Lung (tissue), 12 donors: Measurements from ENCODE around the gene POU2F1. TPM values are rescaled to one million over a fixed set of nuclear protein-coding genes. Genes with fewer than 3 reads are reported as not detected.

ENCODE experiments used
- ATAC-seq: fragments of 200-7000 bp; cut with Tn5 transposase; one replicate; pipeline ENCODE4 v1.9.1; 2020; ENCODE audit warnings: moderate number of reproducible peaks; ENCODE audit not compliant: insufficient read depth, low FRiP score
- DNase-seq, 3 donors: peaks; one replicate each; pipeline ENCODE4 v3.0.0-alpha.2; 2013 to 2017
- H3K27ac ChIP-seq, 2 donors: one replicate each; pipeline ENCODE4 v1.5.1; 2013; ENCODE audit warnings: mild to moderate bottlenecking in 2 of 2, moderate library complexity in 2 of 2, control low read depth in 1 of 2, inconsistent platforms in 1 of 2, low read depth in 1 of 2, low read length in 1 of 2
- H3K27me3 ChIP-seq, 3 donors: one replicate each; pipeline ENCODE4 v1.5.1; 2013; ENCODE audit warnings: low read length in 2 of 3; ENCODE audit not compliant: control insufficient read depth in 3 of 3, insufficient read depth in 3 of 3
- H3K36me3 ChIP-seq, 4 donors: one replicate each; pipeline ENCODE4 v1.5.1; 2013; ENCODE audit warnings: low read length in 4 of 4, mild to moderate bottlenecking in 1 of 4, moderate library complexity in 1 of 4; ENCODE audit not compliant: control insufficient read depth in 4 of 4, insufficient read depth in 4 of 4
- H3K4me1 ChIP-seq, 5 donors: one replicate each; pipeline ENCODE4 v1.5.1; 2013; ENCODE audit warnings: low read length in 5 of 5, mild to moderate bottlenecking in 2 of 5, moderate library complexity in 1 of 5; ENCODE audit not compliant: control insufficient read depth in 5 of 5, insufficient read depth in 5 of 5
- H3K4me3 ChIP-seq: one replicate; pipeline ENCODE4 v1.5.1; 2013; ENCODE audit warnings: mild to moderate bottlenecking, control low read depth, moderate library complexity
- H3K9ac ChIP-seq, 2 donors: one replicate each; pipeline ENCODE4 v1.5.1; 2013; ENCODE audit warnings: low read length in 2 of 2, control low read depth in 1 of 2; ENCODE audit not compliant: insufficient read depth in 1 of 2
- H3K9me3 ChIP-seq, 4 donors: one replicate each; pipeline ENCODE4 v1.5.1; 2013; ENCODE audit warnings: low read length in 3 of 4, mild to moderate bottlenecking in 1 of 4, moderate library complexity in 1 of 4; ENCODE audit not compliant: control insufficient read depth in 4 of 4, insufficient read depth in 3 of 4
- CTCF ChIP-seq: IDR thresholded peaks from 2 replicates; pipeline ENCODE4 v1.5.1; 2012; ENCODE audit warnings: mild to moderate bottlenecking; ENCODE audit errors: control extremely low read depth, extremely low read depth
- WGBS, 2 donors: extraction: QIAGEN DNeasy Blood & Tissue Kit; methylation state at CpG; one replicate each; pipeline ENCODE4 v1.1.7; 2013; 5-methylcytosine and 5-hydroxymethylcytosine counted together
- polyA plus RNA-seq, 2 donors: library from polyadenylated mRNA; stranded (reverse); fragments of 200-250 nt; gene quantifications; one replicate each; pipeline ENCODE4 v1.2.1, GENCODE V29; 2013
- total RNA-seq, 2 donors: library from RNA; depleted of rRNA in 1 of 2; stranded (reverse); fragments of >200 nt in 1 of 2; gene quantifications; one replicate each; pipeline ENCODE4 v1.2.1, GENCODE V29; 2014 to 2021
- donor health status: control.
- donor health status: control.
- donor health status: Bipolar disorder and iron deficiency.
- donor health status: healthy.
- donor health status: DM: yes; HTN: yes; CAD: no.

The POU2F1 gene
- total and polyA plus RNA-seq, 4 donors: 2.0 to 34.4 (median 8.7) TPM

GRCh38 chr1:167476061-167476460 is 255.4 kb downstream of the POU2F1 start:
- Histone ChIP-seq H3K27ac (no peak overlapping the region), H3K4me3 (no peak overlapping the region), H3K4me1 (peaks cover 0 to 8% (median 0%) of the 10 kb centered on the region in 5 donors), H3K9me3 (peaks cover 0 to 2% (median under 1%) of the 10 kb centered on the region in 4 donors), H3K9ac (no peak overlapping the region), H3K27me3 (no peaks in the 10 kb centered on the region), H3K36me3 (no peaks in the 10 kb centered on the region)
- no peak for DNase-seq
- TF ChIP-seq CTCF: no peak
- WGBS, 2 donors: 99 to 100% methylated on average over 2 of the region's 2 CpGs
- no peak for ATAC-seq

Other genes with a start within 250 kb of the POU2F1 start
- 1 to 10 TPM in 1 of 2 donors, under 1 TPM in 1; 0.52 to 3.8 TPM for gene ILDR2, start 245.3 kb upstream of the POU2F1 start, total RNA-seq
- gene ILDR2, start 245.3 kb upstream of the POU2F1 start, polyA plus RNA-seq: under 1 TPM; 0.06 to 0.14 TPM
- gene MAEL, start 231.6 kb upstream of the POU2F1 start, total RNA-seq: not detected
- gene MAEL, start 231.6 kb upstream of the POU2F1 start, polyA plus RNA-seq: under 1 TPM; 0.03 to 0.06 TPM
- 1 to 10 TPM in 1 of 2 donors, under 1 TPM in 1; 0.26 to 1.5 TPM for gene GPA33, start 130.5 kb upstream of the POU2F1 start, total RNA-seq
- gene GPA33, start 130.5 kb upstream of the POU2F1 start, polyA plus RNA-seq: under 1 TPM; 0.69 to 0.71 TPM
- gene STYXL2, start 126.8 kb upstream of the POU2F1 start, total RNA-seq: under 1 TPM; 0.09 to 0.57 TPM
- under 1 TPM; 0.02 to 0.08 TPM for gene STYXL2, start 126.8 kb upstream of the POU2F1 start, polyA plus RNA-seq